SKM-1 treated with dmso at 0.1 percent for 144 hours (cell line): ENCODE measurements around the gene SLC10A7.

Source experiments
- DNase-seq: peaks from one replicate; lab custom pipeline; 2025; ENCODE audit not compliant: unreplicated experiment; lab: John Stamatoyannopoulos, UW

SLC10A7 gene

DNA sequence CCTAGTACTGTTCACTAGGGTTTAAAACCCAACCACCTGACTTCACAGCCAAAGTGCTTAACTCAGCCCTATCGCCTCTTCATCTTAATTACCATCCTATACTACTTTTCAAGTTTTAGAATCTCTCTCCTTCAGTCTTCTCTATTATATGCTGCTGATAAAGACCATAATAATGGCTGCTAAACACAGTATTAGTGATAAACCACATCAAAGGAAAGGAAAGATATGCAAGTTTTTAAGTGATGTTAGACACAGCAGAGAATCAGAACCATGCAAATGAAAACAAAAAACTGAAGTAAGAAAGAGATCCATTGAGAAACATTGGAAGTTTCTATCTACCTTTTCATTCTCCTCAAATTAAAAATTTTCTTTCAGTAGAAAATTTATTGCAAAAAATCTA, 206.6 kb downstream of the SLC10A7 start:
- no peak for DNase-seq

DNA sequence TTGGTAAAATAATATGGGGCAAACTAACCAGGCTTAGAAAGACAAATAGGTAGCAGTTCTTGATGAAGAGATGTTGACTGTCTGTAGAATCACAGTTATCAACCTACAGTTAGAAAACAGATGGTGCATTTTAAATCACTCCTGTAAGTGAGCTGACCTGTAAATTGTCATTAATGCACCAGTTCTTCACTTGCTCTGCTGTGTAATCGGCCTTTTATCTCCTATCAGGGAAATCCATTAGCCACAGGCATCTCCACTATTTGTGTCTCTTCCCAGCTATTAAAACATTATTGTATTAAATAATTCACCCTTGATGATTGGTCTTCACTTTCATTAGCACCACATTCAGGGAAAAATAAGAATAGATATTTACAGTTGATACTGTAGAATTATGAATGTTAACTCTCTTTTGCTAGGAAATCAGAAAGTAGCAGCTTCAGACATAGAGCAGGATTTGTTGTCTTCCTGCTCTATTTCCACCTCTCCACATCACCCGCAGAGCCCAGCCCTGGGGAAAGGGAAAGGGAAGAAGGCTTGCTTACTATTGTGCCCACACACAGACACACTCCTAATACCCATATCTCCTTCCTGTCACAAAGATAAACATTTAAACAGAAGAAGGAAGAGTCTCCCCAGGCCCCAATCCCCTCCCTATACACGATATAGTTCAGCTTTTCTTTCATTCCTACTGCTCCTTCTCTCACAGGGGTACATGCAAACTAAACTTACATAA, 210.3 kb downstream of the SLC10A7 start:
- DNase-seq: no peak

- DNase-seq: no peak
Observed at GRCh38 chr4:146310319-146311021, 211.3 kb downstream of the SLC10A7 start.

DNA sequence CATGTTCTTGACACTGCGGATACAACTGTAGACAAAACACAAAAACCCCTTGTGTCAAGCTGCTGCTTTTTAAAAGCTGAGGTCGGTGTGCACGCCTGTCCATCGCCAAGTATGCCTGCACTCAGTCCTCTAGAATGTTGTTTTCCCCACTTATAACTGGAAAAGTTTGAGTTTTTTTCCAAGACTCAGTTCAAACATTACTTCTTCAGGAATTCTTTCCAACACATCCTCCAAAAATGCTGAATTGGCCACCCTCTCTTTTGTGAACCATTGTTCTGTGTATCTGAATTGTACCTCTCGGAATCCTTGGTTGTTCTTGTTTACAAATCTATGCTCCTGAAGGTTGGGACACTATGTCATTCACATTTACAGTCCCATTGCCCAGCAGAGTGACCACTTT, 212.8 kb downstream of the SLC10A7 start:
- DNase-seq: no peak

DNA sequence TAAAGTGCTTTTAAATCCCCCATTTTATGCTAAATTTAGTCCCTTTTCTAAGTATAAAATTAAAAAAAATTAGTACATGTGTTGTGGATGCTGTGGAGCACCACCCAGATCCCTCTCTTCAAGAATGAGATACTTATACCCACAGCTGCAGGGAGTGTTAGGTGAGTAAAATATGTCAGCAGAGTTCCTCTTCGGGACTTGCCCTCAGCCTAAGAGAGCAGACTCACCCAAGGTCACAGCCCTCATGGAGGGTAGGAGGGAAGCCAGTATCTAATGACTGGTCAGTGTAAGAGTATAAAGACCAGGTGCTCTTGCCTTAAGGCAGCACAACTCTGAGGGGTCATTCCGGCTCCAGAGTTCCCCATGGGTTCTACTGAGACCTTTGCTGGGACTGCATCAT, 218.9 kb downstream of the SLC10A7 start:
- no peak for DNase-seq

GRCh38 chr4:146299607-146300006, 222.1 kb downstream of the SLC10A7 start:
- no peak for DNase-seq

GRCh38 chr4:146294776-146295175, 227.0 kb downstream of the SLC10A7 start:
- no peak for DNase-seq

DNA sequence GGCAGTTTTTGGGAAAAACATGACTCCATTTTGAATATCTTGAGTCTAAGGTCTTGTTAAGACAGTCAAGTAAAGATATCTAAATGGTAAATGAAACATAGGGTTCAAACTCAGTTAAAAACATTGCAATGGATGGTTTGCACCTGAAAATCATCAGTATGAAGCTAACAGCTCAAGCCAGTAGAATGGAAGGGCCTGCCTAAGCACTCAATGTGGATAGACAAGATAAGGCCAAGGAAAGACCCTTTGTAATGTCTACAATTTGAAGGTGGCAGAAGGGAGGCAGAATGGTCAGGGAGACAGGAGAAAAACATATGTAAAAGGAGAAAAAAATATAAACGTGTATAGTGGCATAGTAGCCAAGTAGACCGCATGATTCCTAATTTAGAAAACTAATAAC, 229.2 kb downstream of the SLC10A7 start:
- no peak for DNase-seq

- DNase-seq: no peak
Observed at GRCh38 chr4:146291313-146291712, 230.4 kb downstream of the SLC10A7 start.

DNA sequence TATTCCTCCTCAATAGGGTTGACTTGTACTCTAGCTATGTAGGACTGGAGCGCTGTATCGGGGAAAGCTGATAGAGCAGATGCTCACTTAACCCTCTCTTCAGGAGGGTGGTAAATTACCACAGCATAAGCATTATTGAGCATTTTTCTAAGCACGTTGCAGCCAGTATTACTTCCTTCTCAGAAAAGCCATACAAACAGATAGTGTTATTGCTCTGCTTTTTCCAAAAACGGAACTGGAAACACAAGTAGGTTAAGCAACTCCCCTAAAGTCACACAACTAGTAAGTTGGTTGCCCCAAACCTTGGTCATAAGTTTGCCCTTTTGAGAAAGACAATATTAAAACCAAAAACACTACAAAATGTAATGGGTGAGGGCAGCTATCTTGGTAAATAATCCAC, 233.5 kb downstream of the SLC10A7 start:
- no peak for DNase-seq

- DNase-seq: no peak
Observed at GRCh38 chr4:146285037-146285436, 236.7 kb downstream of the SLC10A7 start.

DNA sequence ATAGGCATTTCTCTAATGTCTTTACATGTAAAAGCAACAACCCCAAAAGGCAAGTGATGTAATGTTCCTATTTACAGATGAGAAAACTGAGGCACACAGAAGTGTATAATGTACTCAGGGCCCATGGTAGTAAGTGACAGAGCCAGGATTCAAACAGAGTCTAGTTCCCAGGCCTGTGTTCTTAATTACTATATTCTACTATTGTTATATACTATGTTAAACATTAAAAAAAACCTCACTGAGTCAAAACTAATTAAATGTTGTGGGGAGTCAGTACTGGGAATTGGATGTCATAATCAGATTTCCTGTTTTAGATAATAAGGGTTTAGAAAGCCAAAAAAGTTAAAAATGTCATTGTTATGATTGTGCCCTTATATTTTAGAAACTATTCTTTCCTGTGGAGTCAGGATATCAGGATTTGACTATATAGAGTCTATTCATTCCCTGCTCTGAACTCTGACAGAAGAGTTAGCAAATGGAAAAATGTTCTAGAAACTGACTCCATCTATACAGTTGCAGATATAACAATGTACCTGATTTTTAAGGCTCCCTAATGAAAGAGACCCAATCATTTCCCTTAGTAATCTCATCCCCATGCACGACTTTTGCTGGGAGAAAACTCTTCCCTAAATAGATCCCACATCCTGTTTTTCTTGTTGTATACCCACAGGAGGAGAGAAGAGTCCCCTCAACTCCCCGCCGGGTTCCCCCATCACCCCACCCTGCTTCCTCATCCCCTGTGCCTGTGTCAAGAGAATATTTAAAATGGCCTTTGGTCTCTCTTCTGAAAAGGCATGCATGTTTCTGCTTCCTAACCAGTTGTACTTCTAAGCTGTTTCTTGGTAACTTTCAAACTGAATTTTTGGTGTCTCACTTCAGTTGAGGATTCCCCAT, 237.7 kb downstream of the SLC10A7 start:
- DNase-seq: no peak

DNA sequence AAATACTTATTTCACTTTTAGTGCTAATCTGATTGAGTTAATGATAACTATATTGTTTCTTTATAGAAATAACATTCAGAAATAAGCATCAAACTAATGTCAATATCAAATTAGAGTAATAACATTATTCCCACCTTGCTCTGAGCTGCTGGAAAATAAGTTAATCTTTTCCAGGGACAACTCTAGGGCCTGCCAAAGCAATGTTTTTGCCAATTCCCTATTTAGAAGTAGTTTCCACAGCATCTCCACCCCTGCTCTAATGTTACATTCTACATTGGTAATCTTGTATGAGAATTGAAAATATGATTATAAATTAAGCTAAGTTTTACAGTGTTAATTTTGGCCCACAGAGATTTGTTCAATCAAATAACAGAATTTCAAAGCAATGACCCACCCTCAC, 239.1 kb downstream of the SLC10A7 start:
- no peak for DNase-seq

- DNase-seq: no peak
Observed at GRCh38 chr4:146278986-146279385, 242.8 kb downstream of the SLC10A7 start.

DNA sequence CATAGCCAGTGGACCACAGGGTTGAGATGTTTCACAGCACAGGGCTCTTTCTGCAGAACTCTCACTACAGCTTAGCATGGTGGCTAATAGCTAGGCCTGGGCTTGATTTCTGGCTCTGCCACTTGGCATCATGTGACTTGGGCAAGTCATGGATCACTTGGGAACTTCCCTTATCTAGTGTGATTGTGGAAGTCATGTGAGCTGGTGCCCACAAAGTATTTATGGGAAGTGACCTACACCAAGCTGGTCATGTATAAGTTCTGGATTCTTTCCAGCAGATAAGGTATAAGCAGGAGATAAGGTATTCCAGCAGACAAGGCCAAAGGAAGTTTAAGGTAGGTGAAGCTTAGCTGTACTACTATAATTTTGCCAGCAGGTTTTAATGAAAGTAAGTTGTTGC, 246.4 kb downstream of the SLC10A7 start:
- no peak for DNase-seq

DNA sequence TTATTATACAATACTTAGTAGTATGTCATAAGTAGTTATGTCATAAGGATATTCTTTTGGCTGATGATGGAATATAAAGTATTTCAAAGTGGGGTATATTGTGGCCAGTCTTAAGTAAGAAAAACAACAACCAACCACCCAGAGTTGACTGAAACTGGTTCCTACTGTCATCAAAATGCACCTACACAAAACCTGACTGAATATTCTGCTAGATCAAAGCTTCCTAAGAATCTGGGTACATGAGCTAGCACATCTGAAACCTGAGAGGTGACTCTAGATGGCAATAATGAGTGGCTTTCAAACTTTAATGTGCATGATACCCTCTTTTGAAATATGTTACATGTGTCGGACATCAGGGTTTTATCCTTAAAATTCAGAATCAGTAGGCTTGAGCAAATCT, 247.0 kb downstream of the SLC10A7 start:
- DNase-seq: no peak

GRCh38 chr4:146273204-146273901, 248.4 kb downstream of the SLC10A7 start:
- no peak for DNase-seq

DNA sequence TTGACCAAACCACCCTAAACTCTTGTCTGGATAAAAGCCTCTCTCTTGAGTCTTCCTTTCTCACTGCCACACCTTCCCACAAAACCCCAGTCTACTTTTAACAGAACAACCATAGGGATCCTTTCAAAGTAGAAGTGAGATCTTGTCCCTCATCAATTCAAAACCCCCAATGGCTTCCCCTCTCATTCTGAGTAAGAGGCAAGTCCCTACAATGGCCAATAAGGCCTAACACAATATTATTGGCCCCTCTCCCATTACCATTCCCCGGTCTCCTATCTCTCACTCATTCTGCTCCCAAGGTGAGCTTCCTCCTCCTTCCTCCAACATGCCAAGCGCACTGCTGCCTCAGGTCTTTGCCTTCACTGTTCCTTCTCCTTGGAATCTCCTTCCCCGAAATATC, 250.3 kb downstream of the SLC10A7 start:
- DNase-seq: no peak

- DNase-seq: no peak
Observed at GRCh38 chr4:146269228-146269653, 252.5 kb downstream of the SLC10A7 start.

DNA sequence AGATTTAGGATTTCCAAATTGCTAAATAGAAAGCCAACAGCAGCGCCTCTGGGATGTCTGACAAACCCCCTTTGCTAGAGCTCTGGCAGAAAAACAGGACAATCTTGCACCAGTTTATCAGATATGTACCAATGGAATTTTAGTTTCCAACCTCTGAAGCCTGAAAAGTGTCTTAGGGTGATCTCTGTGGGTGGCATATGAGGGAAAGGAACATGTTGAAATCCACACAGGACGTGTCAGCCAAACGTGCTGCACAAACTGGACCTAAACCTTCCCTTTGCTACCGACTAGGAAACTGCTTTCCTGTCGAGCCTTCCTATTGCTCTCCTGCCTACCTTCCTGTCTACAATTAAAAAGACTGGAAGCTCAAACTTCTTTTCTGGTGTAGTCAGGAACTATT, 253.9 kb downstream of the SLC10A7 start:
- DNase-seq: no peak

- no peak for DNase-seq
Observed at GRCh38 chr4:146265950-146266490, 255.7 kb downstream of the SLC10A7 start.
